DOHH2 (cell line): ENCODE results near the gene ADAMTS2.

Experiments used
- H3F3A ChIP-seq: fragments of 200-600 bp; sonication (generic), shearing (Covaris generic); 2 replicates; pipeline ENCODE4 v1.6.0; 2016; ENCODE audit warnings: antibody characterized with exemption, mild to moderate bottlenecking; ENCODE audit not compliant: control insufficient read depth, insufficient read depth
- H3K27ac ChIP-seq: fragments of 200-600 bp; sonication (generic); 2 replicates; pipeline ENCODE4 v1.5.1; 2014; ENCODE audit warnings: low read depth, mild to moderate bottlenecking, low read length, moderate library complexity
- H3K27me3 ChIP-seq: fragments of 200-600 bp; sonication (generic); 2 replicates; pipeline ENCODE4 v1.6.1; 2014; ENCODE audit warnings: mild to moderate bottlenecking, low read length, mixed read lengths; ENCODE audit not compliant: control insufficient read depth
- H3K36me3 ChIP-seq: fragments of 200-600 bp; sonication (generic); 2 replicates; pipeline ENCODE4 v1.6.1; 2014; ENCODE audit warnings: mild to moderate bottlenecking, low read length, moderate library complexity, mixed read lengths; ENCODE audit not compliant: control insufficient read depth
- H3K4me1 ChIP-seq: fragments of 200-600 bp; sonication (generic); 2 replicates; pipeline ENCODE4 v1.6.1; 2014; ENCODE audit warnings: mild to moderate bottlenecking, low read length, mixed read lengths; ENCODE audit not compliant: control insufficient read depth
- H3K4me2 ChIP-seq: fragments of 200-600 bp; sonication (generic); 2 replicates; pipeline ENCODE4 v1.6.0; 2014; ENCODE audit warnings: mild to moderate bottlenecking, low read length, moderate library complexity
- H3K4me3 ChIP-seq: fragments of 200-600 bp; sonication (generic); 2 replicates; pipeline ENCODE4 v1.5.1; 2014; ENCODE audit warnings: mild to moderate bottlenecking, low read length, mixed read lengths
- H3K79me2 ChIP-seq: fragments of 200-600 bp; sonication (generic); 2 replicates; pipeline ENCODE4 v1.6.1; 2014; ENCODE audit warnings: mild to moderate bottlenecking, low read length, mixed read lengths; ENCODE audit not compliant: control insufficient read depth
- H3K9me2 ChIP-seq: fragments of 200-600 bp; sonication (generic); replicated peaks from 2 replicates; pipeline ENCODE4 v1.6.1; 2014; ENCODE audit warnings: mild to moderate bottlenecking, low read length, mixed read lengths; ENCODE audit not compliant: control insufficient read depth
- H3K9me3 ChIP-seq: fragments of 200-600 bp; sonication (generic); 2 replicates; pipeline ENCODE4 v1.6.1; 2014; ENCODE audit warnings: antibody characterized with exemption, low read length, mixed read lengths; ENCODE audit not compliant: control insufficient read depth, insufficient read depth
- H4K20me1 ChIP-seq: fragments of 200-600 bp; sonication (generic); 2 replicates; pipeline ENCODE4 v1.6.0; 2014; ENCODE audit warnings: low read depth, mild to moderate bottlenecking, antibody characterized with exemption, low read length, moderate library complexity; ENCODE audit not compliant: control insufficient read depth, insufficient read depth
- EZH2phosphoT487 ChIP-seq: fragments of 200-600 bp; sonication (generic); IDR thresholded peaks from 2 replicates; pipeline ENCODE4 v1.6.1; 2017; ENCODE audit warnings: borderline replicate concordance, mild to moderate bottlenecking, antibody characterized with exemption, low read length, moderate library complexity, mixed read lengths
- TF ChIP-seq, protein P1 (sequence below): fragments of 200-600 bp; sonication (generic); IDR thresholded peaks from one replicate; pipeline ENCODE4 v1.5.1; 2014; ENCODE audit warnings: antibody characterized with exemption, mild to moderate bottlenecking, low read depth, low read length; ENCODE audit not compliant: poor library complexity, severe bottlenecking

The ADAMTS2 gene

DNA sequence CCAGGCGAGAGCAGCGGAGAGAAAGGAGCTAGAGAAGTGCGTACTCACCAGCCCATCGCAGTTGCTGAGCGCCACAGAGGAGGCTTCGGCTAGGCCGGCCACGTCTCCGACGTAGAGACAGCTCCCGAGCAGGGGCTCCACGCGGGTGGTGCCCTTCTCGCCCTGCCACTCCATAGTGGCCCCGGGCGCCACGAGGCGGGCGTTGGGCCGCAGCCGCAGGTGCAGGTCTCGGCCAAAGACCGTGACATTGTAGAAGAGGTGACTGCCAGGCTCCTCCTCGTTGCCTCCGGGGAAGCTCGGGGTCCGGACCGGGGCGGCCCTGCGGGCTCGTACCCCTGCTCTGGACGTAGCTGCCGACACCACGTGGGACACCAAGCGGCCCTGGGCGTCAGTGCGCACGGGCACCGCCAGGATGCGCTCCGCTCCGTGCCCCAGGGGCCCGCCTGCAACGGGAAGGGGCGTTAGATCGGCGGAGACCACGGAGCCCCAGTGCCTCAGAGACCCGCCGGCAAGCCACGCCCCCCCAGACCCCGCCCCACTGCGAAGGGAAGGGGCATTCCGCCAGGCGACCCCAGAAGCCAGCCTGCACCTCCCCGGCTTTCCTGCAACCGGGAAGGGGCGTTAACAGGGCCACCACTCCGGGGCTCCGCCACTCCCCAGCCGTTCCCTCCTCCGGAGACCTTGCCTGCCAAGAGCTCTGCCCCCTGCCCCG is 1.4 kb downstream of the ADAMTS2 start:
- Histone ChIP-seq H4K20me1 (no peaks in the 10 kb centered on the region), H3K27ac (no peak overlapping the region), H3K27me3 (no peaks in the 10 kb centered on the region), H3K36me3 (no peaks in the 10 kb centered on the region), H3K4me3 (no peak overlapping the region), H3F3A (no peaks in the 10 kb centered on the region), H3K4me2 (no peak overlapping the region), H3K4me1 (no peaks in the 10 kb centered on the region), H3K9me3 (no peaks in the 10 kb centered on the region), H3K9me2 (no peaks in the 10 kb centered on the region), H3K79me2 (no peaks in the 10 kb centered on the region)
- TF ChIP-seq, protein P1, sequence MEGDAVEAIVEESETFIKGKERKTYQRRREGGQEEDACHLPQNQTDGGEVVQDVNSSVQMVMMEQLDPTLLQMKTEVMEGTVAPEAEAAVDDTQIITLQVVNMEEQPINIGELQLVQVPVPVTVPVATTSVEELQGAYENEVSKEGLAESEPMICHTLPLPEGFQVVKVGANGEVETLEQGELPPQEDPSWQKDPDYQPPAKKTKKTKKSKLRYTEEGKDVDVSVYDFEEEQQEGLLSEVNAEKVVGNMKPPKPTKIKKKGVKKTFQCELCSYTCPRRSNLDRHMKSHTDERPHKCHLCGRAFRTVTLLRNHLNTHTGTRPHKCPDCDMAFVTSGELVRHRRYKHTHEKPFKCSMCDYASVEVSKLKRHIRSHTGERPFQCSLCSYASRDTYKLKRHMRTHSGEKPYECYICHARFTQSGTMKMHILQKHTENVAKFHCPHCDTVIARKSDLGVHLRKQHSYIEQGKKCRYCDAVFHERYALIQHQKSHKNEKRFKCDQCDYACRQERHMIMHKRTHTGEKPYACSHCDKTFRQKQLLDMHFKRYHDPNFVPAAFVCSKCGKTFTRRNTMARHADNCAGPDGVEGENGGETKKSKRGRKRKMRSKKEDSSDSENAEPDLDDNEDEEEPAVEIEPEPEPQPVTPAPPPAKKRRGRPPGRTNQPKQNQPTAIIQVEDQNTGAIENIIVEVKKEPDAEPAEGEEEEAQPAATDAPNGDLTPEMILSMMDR: no peak
- no peak for TF ChIP-seq EZH2phosphoT487

DNA sequence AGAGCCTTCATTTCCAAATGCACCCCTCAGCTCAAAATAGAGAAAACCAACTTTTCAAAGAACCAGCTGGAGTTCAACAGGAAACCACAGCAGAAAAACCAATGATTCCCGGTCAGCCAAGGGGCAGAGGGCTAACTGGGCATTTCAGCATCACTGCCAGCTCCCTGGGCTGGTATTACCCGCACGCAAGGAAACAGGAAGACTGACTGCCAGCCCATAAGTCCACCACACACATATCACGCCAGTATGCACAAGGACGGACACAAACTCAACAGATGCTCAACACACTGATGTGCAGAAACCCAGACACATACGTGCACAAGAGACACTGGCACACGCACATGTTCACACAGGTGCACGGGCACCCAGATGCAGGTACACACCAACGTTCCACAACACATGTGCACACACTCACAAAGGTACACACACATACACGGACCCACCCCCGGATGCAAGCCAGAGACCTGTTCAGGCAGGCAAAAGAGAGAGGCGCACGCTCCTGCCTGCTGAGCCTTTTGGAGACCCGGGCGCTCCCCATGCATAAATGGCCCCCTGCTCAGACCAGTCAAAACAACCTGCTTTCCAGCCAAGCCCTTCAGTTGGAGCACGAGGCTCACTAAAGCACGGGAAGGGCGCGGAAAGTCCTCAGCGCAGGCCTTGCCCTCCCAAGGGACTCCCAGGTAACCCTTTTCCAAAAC is 2.1 kb downstream of the ADAMTS2 start:
- Histone ChIP-seq H4K20me1 (no peaks in the 10 kb centered on the region), H3K36me3 (no peaks in the 10 kb centered on the region), H3K27me3 (no peaks in the 10 kb centered on the region), H3K4me2 (no peak overlapping the region), H3K4me1 (no peaks in the 10 kb centered on the region), H3K9me2 (no peaks in the 10 kb centered on the region), H3K9me3 (no peaks in the 10 kb centered on the region), H3F3A (no peaks in the 10 kb centered on the region), H3K27ac (no peak overlapping the region), H3K4me3 (no peak overlapping the region), H3K79me2 (no peaks in the 10 kb centered on the region)
- TF ChIP-seq EZH2phosphoT487: no peak
- TF ChIP-seq, protein P1: no peak

DNA sequence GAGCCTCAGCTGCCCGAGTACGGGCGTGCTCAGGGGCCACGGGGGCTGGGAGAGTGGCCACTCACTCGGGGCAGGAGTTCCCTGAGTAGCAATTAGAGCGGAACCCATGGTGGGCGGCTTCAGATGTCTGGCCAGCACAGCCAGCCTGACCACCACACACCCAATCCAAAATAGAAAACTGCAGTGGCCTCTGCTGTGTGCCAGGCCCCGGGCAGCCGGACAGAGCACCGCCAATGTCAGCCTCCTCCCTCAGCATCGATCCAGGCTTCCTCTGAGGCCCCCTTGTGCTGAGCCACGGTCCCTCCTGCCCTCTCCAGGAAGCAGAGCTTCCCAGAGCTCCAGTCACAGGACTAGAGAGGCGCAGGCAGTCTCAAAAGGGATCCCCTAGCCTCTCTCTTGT is 2.7 kb downstream of the ADAMTS2 start:
- Histone ChIP-seq H4K20me1 (no peaks in the 10 kb centered on the region), H3F3A (no peaks in the 10 kb centered on the region), H3K4me1 (no peaks in the 10 kb centered on the region), H3K4me3 (no peak overlapping the region), H3K36me3 (no peaks in the 10 kb centered on the region), H3K4me2 (no peak overlapping the region), H3K79me2 (no peaks in the 10 kb centered on the region), H3K9me2 (no peaks in the 10 kb centered on the region), H3K27me3 (no peaks in the 10 kb centered on the region), H3K9me3 (no peaks in the 10 kb centered on the region), H3K27ac (no peak overlapping the region)
- TF ChIP-seq EZH2phosphoT487: no peak
- TF ChIP-seq, protein P1: no peak
